ENCODE results near the gene EIF4H. TPM values are rescaled to one million over a fixed set of nuclear protein-coding genes. Genes with fewer than 3 reads are reported as not detected.
"Not testable (repeated sequence)": the region's sequence is repeated elsewhere in the genome, so short reads cannot be mapped to it uniquely, and the experiment has no call there.

The EIF4H gene
- total RNA-seq, 1 donor from 2014 or later: 213 TPM

GRCh38 chr7:74164985-74165456 lies 9.1 kb upstream of the EIF4H start:
- H3K9me3 Mint-ChIP-seq (ENCODE audit: low read depth): peaks cover 4% of the 10 kb centered on the region

DNA sequence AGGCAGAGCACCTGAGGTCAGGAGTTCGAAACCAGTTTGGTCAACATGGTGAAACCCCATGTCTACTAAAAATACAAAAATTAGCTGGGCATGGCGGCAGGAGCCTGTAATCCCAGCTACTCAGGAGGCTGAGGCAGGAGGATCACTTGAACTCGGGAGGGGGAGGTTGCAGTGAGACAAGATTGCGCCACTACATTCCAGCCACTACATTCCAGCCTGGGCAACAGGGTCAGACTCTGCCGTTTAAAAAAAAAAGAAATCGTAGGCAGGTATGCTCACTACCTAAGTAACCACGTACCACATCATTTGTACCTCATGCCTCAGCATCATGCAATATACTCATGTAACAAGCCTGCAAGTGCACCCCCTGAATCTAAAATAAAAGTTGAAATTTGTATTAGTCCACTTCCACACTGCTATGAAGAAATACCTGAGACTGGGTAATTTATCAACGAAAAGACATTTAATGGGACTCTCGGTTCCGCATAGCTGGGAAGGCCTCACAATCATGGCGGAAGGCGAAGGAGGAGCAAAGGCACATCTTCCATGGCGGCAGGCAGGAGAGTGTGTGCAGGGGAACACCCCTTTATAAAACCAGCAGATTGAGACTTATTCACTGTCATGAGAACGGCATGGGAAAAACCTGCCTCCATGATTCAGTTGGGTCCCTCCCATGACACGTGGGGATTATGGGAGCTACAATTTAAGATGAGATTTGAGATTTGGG lies 8.1 kb upstream of the EIF4H start:
- Mint-ChIP-seq H3K27me3 (no peaks in the 10 kb centered on the region), H3K9me3 (ENCODE audit: low read depth) (peaks cover 4% of the 10 kb centered on the region), H3K4me1 (ENCODE audit: low read depth) (no peaks in the 10 kb centered on the region), H3K27ac (no peak overlapping the region), H3K4me3 (ENCODE audit: low read depth) (no peak overlapping the region), H3K36me3 (ENCODE audit: insufficient read depth) (peaks cover 2% of the 10 kb centered on the region)
- TF ChIP-seq CTCF (IDR thresholded peaks at IDR 0.05; ENCODE audit: unreplicated experiment): no peak
- DNase-seq (ENCODE audit: low spot score, unreplicated experiment): no peak

More at GRCh38 chr7:74164985-74165456, 9.1 kb upstream of the EIF4H start:
- Mint-ChIP-seq H3K27me3 (no peaks in the 10 kb centered on the region), H3K27ac (no peak overlapping the region), H3K4me3 (ENCODE audit: low read depth) (no peak overlapping the region), H3K4me1 (ENCODE audit: low read depth) (no peaks in the 10 kb centered on the region), H3K36me3 (ENCODE audit: insufficient read depth) (peaks cover 2% of the 10 kb centered on the region)
- no peak for DNase-seq (ENCODE audit: low spot score, unreplicated experiment)
- TF ChIP-seq CTCF (IDR thresholded peaks at IDR 0.05; ENCODE audit: unreplicated experiment): peak; percentile 49

DNA sequence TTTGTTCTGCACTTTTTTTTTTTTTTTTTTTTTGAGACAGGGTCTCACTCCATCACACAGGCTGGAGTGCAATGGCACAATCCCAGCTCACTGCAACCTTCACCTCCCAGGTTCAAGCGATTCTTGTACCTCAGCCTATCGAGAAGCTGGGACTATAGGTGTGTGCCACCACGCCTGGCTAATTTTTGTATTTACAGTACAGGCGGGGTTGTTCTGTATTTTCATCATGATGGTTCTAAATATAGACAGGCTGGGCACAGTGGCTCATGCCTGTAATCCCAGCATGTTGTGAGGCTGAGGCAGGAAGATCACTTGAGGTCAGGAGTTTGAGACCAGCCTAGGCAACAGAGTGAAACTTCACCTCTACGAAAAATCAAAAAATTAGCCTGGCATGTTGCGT lies 6.8 kb upstream of the EIF4H start:
- not testable (repeated sequence) for H3K27ac Mint-ChIP-seq

DNA sequence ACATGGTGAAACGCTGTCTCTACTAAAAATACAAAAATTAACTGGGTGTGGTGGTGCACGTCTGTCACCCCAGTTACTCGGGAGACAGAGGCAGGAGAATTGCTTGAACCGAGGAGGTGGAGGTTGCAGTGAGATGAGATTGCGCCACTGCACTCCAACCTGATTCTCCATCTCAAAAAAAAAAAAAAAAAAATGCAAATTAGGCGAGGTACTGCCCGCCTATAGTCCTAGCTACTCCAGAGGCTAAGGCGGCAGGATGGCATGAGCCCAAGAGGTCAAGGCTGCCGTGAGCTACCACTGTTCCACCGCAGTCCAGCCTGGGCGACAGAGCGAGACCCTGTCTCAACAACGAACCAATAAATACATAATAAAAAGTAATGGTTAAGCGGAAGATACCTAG lies 1.1 kb upstream of the EIF4H start:
- peak overlapping the region; percentile 95 for H3K27ac Mint-ChIP-seq
- H3K4me3 Mint-ChIP-seq (ENCODE audit: low read depth): peak overlapping the region; percentile 82
- no peaks in the 10 kb centered on the region for H3K9me3 Mint-ChIP-seq (ENCODE audit: low read depth)
- DNase-seq (ENCODE audit: low spot score, unreplicated experiment): no peak
- H3K27me3 Mint-ChIP-seq: no peaks in the 10 kb centered on the region
- peaks cover 28% of the 10 kb centered on the region for H3K4me1 Mint-ChIP-seq (ENCODE audit: low read depth)
- H3K36me3 Mint-ChIP-seq (ENCODE audit: insufficient read depth): peaks cover 9% of the 10 kb centered on the region
- no peak for TF ChIP-seq CTCF (IDR thresholded peaks at IDR 0.05; ENCODE audit: unreplicated experiment)

More for the DNA sequence above, 6.8 kb upstream of the EIF4H start:
- not testable (repeated sequence) for H3K9me3 Mint-ChIP-seq (ENCODE audit: low read depth); DNase-seq (ENCODE audit: low spot score, unreplicated experiment); H3K4me3 Mint-ChIP-seq (ENCODE audit: low read depth); H3K4me1 Mint-ChIP-seq (ENCODE audit: low read depth); H3K27me3 Mint-ChIP-seq; H3K36me3 Mint-ChIP-seq (ENCODE audit: insufficient read depth)

DNA sequence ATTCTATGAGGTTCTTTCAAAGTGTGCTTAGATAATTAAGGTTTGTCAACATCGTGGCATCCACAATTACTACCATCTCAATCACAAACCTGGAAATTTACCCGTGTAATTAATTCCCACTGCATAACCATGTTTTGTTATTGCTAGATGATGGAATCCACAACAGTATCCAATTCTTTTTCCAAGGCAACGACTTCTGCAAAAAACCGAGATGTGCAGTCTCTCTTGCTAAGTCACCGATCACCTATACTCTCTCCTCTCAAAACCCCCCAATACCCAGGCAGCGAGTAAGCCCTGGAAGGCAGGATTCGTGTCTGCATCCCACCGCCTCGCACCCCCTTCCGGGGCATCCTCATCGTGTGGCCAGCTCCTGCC lies 678 bp upstream of the EIF4H start:
- DNase-seq (ENCODE audit: low spot score, unreplicated experiment): no peak
- Mint-ChIP-seq H3K27me3 (no peaks in the 10 kb centered on the region), H3K4me3 (ENCODE audit: low read depth) (peak overlapping the region; percentile 82), H3K36me3 (ENCODE audit: insufficient read depth) (peaks cover 9% of the 10 kb centered on the region), H3K27ac (peak overlapping the region; percentile 95), H3K4me1 (ENCODE audit: low read depth) (peaks cover 28% of the 10 kb centered on the region), H3K9me3 (ENCODE audit: low read depth) (no peaks in the 10 kb centered on the region)
- no peak for TF ChIP-seq CTCF (IDR thresholded peaks at IDR 0.05; ENCODE audit: unreplicated experiment)

- no peaks in the 10 kb centered on the region for H3K27me3 Mint-ChIP-seq
- peak overlapping the region; percentile 90 for H3K4me3 Mint-ChIP-seq (ENCODE audit: low read depth)
- peaks cover 13% of the 10 kb centered on the region for H3K36me3 Mint-ChIP-seq (ENCODE audit: insufficient read depth)
- peak; percentile 32 for DNase-seq (ENCODE audit: low spot score, unreplicated experiment)
- H3K9me3 Mint-ChIP-seq (ENCODE audit: low read depth): no peaks in the 10 kb centered on the region
- peaks cover 32% of the 10 kb centered on the region for H3K4me1 Mint-ChIP-seq (ENCODE audit: low read depth)
- H3K27ac Mint-ChIP-seq: peak overlapping the region; percentile 98
- TF ChIP-seq CTCF (IDR thresholded peaks at IDR 0.05; ENCODE audit: unreplicated experiment): no peak
Measured at GRCh38 chr7:74174606-74175082, 488 bp downstream of the EIF4H start.
